HCT116 (cell line): ENCODE measurements around the gene HOXB9. TPM values are rescaled to one million over a fixed set of nuclear protein-coding genes. Genes with fewer than 3 reads are reported as not detected.

Source experiments
- ATAC-seq: fragments of 200-7000 bp; cut with Tn5 transposase; 2 replicates; pipeline ENCODE4 v1.9.1; 2020; ENCODE audit warnings: mild to moderate bottlenecking, moderate library complexity
- BruUV-seq: library from RNA; stranded (reverse); fragments of 400-500 nt; replicated peaks from 2 replicates; lab custom pipeline; 2021; lab: Mats Ljungman, UMichigan
- CTCF ChIA-PET: fragments of 300-600 bp; sonication (Branson Sonifier 250); formaldehyde crosslinking; loops from one replicate; lab custom pipeline; 2021; ENCODE audit warnings: antibody characterized with exemption; lab: Charles Lee
- POLR2A ChIA-PET: fragments of 300-600, 350-600 bp; sonication (Branson Sonifier 250); formaldehyde crosslinking; loops from one replicate; lab custom pipeline; 2021; ENCODE audit warnings: antibody characterized with exemption; lab: Charles Lee
- RAD21 ChIA-PET, 2 experiments: fragments of 300-600 bp; sonication (Branson Sonifier 250); formaldehyde crosslinking; loops; one replicate each; lab custom pipeline; 2023; ENCODE audit warnings: low total read pairs in 2 of 2; ENCODE audit not compliant: uncharacterized antibody in 2 of 2, unreplicated experiment in 2 of 2, low non-redundant PET in 1 of 2; lab: Charles Lee
- DNase-seq: peaks from one replicate; pipeline ENCODE4 v3.0.0-alpha.2; 2010; ENCODE audit warnings: low read depth, low spot score
- H2AFZ ChIP-seq: fragments of 200-600 bp; shearing (Covaris generic), sonication (generic); 2 replicates; pipeline ENCODE4 v1.6.1; 2017; ENCODE audit warnings: low read depth, mixed run types, mixed read lengths, antibody characterized with exemption, low read length; ENCODE audit not compliant: poor library complexity, severe bottlenecking
- H3K27ac ChIP-seq: 2 replicates; pipeline ENCODE4 v1.5.1; 2012; ENCODE audit warnings: low read depth, low read length
- H3K27me3 ChIP-seq: fragments of 200-600 bp; sonication (generic); 2 replicates; pipeline ENCODE4 v1.6.1; 2016; ENCODE audit warnings: mixed run types, low read length, mixed read lengths; ENCODE audit not compliant: insufficient read depth
- H3K36me3 ChIP-seq, 2 experiments: fragments of 200-500 bp in 1 of 2; fragments of 200-600 bp in 1 of 2; sonication (Bioruptor generic) in 1 of 2; sonication (generic) in 1 of 2; 2 replicates each; pipeline versions ENCODE4 v1.5.1 to v1.6.1; 2014 to 2016; ENCODE audit warnings: low read length in 2 of 2, inconsistent platforms in 1 of 2, mixed read lengths in 1 of 2, mixed run types in 1 of 2; ENCODE audit not compliant: insufficient read depth in 2 of 2, control insufficient read depth in 1 of 2
- H3K4me1 ChIP-seq, 2 experiments: fragments of 200-600 bp in 1 of 2; sonication (generic) in 1 of 2; 2 replicates each; pipeline versions ENCODE4 v1.5.1 to v1.6.1; 2012 to 2017; ENCODE audit warnings: low read length in 2 of 2, inconsistent platforms in 1 of 2, mild to moderate bottlenecking in 1 of 2, mixed read lengths in 1 of 2, mixed run types in 1 of 2, moderate library complexity in 1 of 2; ENCODE audit not compliant: insufficient read depth in 2 of 2, control insufficient read depth in 1 of 2
- H3K4me2 ChIP-seq: fragments of 200-600 bp; sonication (generic); 2 replicates; pipeline ENCODE4 v1.6.1; 2017; ENCODE audit warnings: mixed run types, low read length, mixed read lengths
- H3K4me3 ChIP-seq, 2 experiments: fragments of 200-600 bp in 1 of 2; sonication (generic) in 1 of 2; replicated peaks in 1 of 2; 2 replicates each; pipeline ENCODE4 v1.5.1; 2011 to 2016; ENCODE audit warnings: low read length in 2 of 2, control low read depth in 1 of 2, low read depth in 1 of 2, mild to moderate bottlenecking in 1 of 2, mixed read lengths in 1 of 2, mixed run types in 1 of 2
- H3K79me2 ChIP-seq: fragments of 200-600 bp; sonication (generic); 2 replicates; pipeline ENCODE4 v1.6.1; 2017; ENCODE audit warnings: mild to moderate bottlenecking, mixed run types, low read length, moderate library complexity, mixed read lengths; ENCODE audit not compliant: insufficient read depth
- H3K9ac ChIP-seq: fragments of 200-600 bp; sonication (generic); 2 replicates; pipeline ENCODE4 v1.6.1; 2016; ENCODE audit warnings: low read length, mixed read lengths
- H3K9me2 ChIP-seq: fragments of 200-600 bp; sonication (generic), shearing (Covaris generic); 2 replicates; pipeline ENCODE4 v1.6.1; 2017; ENCODE audit warnings: mixed run types, mild to moderate bottlenecking, moderate library complexity; ENCODE audit not compliant: insufficient read depth
- H3K9me3 ChIP-seq, 2 experiments: fragments of 200-500 bp in 1 of 2; fragments of 200-600 bp in 1 of 2; sonication (Bioruptor generic) in 1 of 2; sonication (generic) in 1 of 2; 2 replicates each; pipeline ENCODE4 v1.6.1; 2014 to 2017; ENCODE audit warnings: low read length in 2 of 2, mixed read lengths in 2 of 2, inconsistent platforms in 1 of 2, low read depth in 1 of 2, mild to moderate bottlenecking in 1 of 2, mixed run types in 1 of 2, moderate library complexity in 1 of 2; ENCODE audit not compliant: control insufficient read depth in 1 of 2, insufficient read depth in 1 of 2
- H4K20me1 ChIP-seq: fragments of 200-600 bp; sonication (generic), shearing (Covaris generic); 2 replicates; pipeline ENCODE4 v1.6.1; 2017; ENCODE audit warnings: mixed run types, mild to moderate bottlenecking, moderate library complexity; ENCODE audit not compliant: insufficient read depth
- CTCF ChIP-seq, 3 experiments: fragments of 200-600 bp in 1 of 3; sonication (generic) in 1 of 3; IDR thresholded peaks in 2 of 3; conservative IDR thresholded peaks in 1 of 3; 2 replicates each; pipeline ENCODE4 v1.5.1; 2012 to 2017; ENCODE audit warnings: low read depth in 2 of 3, low read length in 2 of 3, antibody characterized with exemption in 1 of 3, borderline replicate concordance in 1 of 3, control low read depth in 1 of 3, mild to moderate bottlenecking in 1 of 3, mixed read lengths in 1 of 3, mixed run types in 1 of 3, moderate library complexity in 1 of 3; ENCODE audit not compliant: insufficient read depth in 1 of 3
- POLR2AphosphoS5 ChIP-seq: IDR thresholded peaks from 2 replicates; pipeline ENCODE4 v1.6.1; 2011; ENCODE audit warnings: mild to moderate bottlenecking, low read depth, low read length, moderate library complexity
- RAD21 ChIP-seq: IDR thresholded peaks from 2 replicates; pipeline ENCODE4 v1.6.1; 2012; ENCODE audit warnings: low read depth, mild to moderate bottlenecking
- SP1 ChIP-seq: IDR thresholded peaks from 2 replicates; pipeline ENCODE4 v1.6.1; 2012; ENCODE audit warnings: low read depth
- TCF7L2 ChIP-seq: IDR thresholded peaks from 2 replicates; pipeline ENCODE4 v1.7.0; 2011; ENCODE audit warnings: borderline replicate concordance, inconsistent platforms; ENCODE audit not compliant: insufficient read depth, insufficient read length; ENCODE audit errors: extremely low read depth
- YY1 ChIP-seq: IDR thresholded peaks from 2 replicates; pipeline ENCODE4 v1.6.1; 2011; ENCODE audit warnings: low read length, low read depth, moderate library complexity, mild to moderate bottlenecking; ENCODE audit not compliant: insufficient replicate concordance; ENCODE audit errors: extremely low read depth
- ZBTB33 ChIP-seq: IDR thresholded peaks from 2 replicates; pipeline ENCODE4 v1.6.1; 2011; ENCODE audit warnings: mild to moderate bottlenecking, low read length, moderate library complexity; ENCODE audit not compliant: insufficient replicate concordance; ENCODE audit errors: extremely low read depth
- intact Hi-C: fragments of 100-400 bp; cut with micrococcal nuclease; formaldehyde crosslinking; loops from 2 replicates; pipeline ENCODE4 v1.10.0; 2022
- total RNA-seq: library from RNA; stranded (reverse); gene quantifications from one replicate; pipeline ENCODE4 v1.2.1, GENCODE V29; 2021; ENCODE audit not compliant: unreplicated experiment

Gene HOXB9
- total RNA-seq, 1 experiment from 2014 or later: 40.1 TPM

GRCh38 chr17:48618256-48618896, 7.8 kb downstream of the HOXB9 start:
- Histone ChIP-seq H2AFZ (no peak overlapping the region), H3K79me2 (peaks cover 61% of the 10 kb centered on the region), H3K27me3 (no peaks in the 10 kb centered on the region), H3K36me3 (no peaks in the 10 kb centered on the region; a peak in 1 of 4 replicates), H4K20me1 (no peaks in the 10 kb centered on the region), H3K4me1 (peaks cover 8 to 37% of the 10 kb centered on the region in 2 experiments; a peak in 3 of 4 replicates), H3K9me2 (no peaks in the 10 kb centered on the region), H3K9ac (peak overlapping the region; percentile 97), H3K4me2 (peak overlapping the region; percentile 95), H3K4me3 (peak overlapping the region; percentile 80 to 90), H3K27ac (peak overlapping the region; percentile 88), H3K9me3 (no peaks in the 10 kb centered on the region)
- ATAC-seq: peak; percentile 71
- TF ChIP-seq RAD21: peak; percentile 99
- TF ChIP-seq YY1: peak; percentile 46
- TF ChIP-seq ZBTB33: no peak
- no peak for TF ChIP-seq SP1
- peak; percentile 55; the same call in 1 of the 2 replicates for TF ChIP-seq POLR2AphosphoS5
- peak; percentile 97 to 100 (median 98); a peak in 5 of 6 replicates for TF ChIP-seq CTCF (IDR thresholded peaks at IDR 0.05 in 2 of 3, conservative IDR thresholded peaks at IDR 0.05 in 1 of 3; ENCODE audit: borderline replicate concordance in 1 of 3, insufficient read depth in 1 of 3, low read depth in 2 of 3, low read length in 2 of 3)
- no peak for TF ChIP-seq TCF7L2
- ChIA-PET POLR2A (interaction anchor here (0.7 to 2.5 kb wide), 5 partner anchors 8 to 593 kb away, joined by 3 to 6 read pairs (median 5); partner anchors contain the start of gene HOXB9), RAD21 (interaction anchor here (0.5 to 1.9 kb wide), 9 partner anchors 13 to 530 kb away, joined by 3 to 7 read pairs (median 4); no protein-coding TSS in a partner anchor), CTCF (interaction anchor here (0.6 to 3.7 kb wide), 23 partner anchors 7 to 862 kb away, joined by 3 to 21 read pairs (median 5); partner anchors contain the start of gene HOXB9)
- intact Hi-C loops: loop anchor here (1.0 to 10.0 kb wide), 9 partner anchors 134 to 594 kb away; no protein-coding TSS in a partner anchor
- DNase-seq: peak; percentile 74
- BruUV-seq: no TSS peak
